Urothelium cell line (cell line): ENCODE data around the gene PSMD14.
"Not testable (repeated sequence)": the region's sequence is repeated elsewhere in the genome, so short reads cannot be mapped to it uniquely, and the experiment has no call there.

Experiments
- DNase-seq: peaks from one replicate; pipeline ENCODE4 v3.0.0; 2011; ENCODE audit warnings: low spot score, mixed read lengths
- FAIRE-seq: peaks from 2 replicates; lab custom pipeline; 2011; peaks lifted over from hg19 to GRCh38; lab: Jason Lieb, UNC

PSMD14 gene

GRCh38 chr2:161308178-161308955, at the start of gene PSMD14:
PSMD14 (plus strand) TSS chr2:161308425; CDS start chr2:161318826, 10,401 bp downstream.
- no peak for FAIRE-seq
- peak; percentile 93 for DNase-seq

- no peak for DNase-seq
- no peak for FAIRE-seq
Measured at GRCh38 chr2:161265874-161266273, 42.4 kb upstream of the PSMD14 start.

GRCh38 chr2:161269111-161269510, 39.1 kb upstream of the PSMD14 start:
- no peak for FAIRE-seq
- no peak for DNase-seq

GRCh38 chr2:161273038-161273760, 35.0 kb upstream of the PSMD14 start:
- peak; percentile 10 for DNase-seq
- no peak for FAIRE-seq

GRCh38 chr2:161278564-161279229, 29.5 kb upstream of the PSMD14 start:
- DNase-seq, FAIRE-seq: not testable (repeated sequence)

GRCh38 chr2:161279230-161279815, 28.9 kb upstream of the PSMD14 start:
- not testable (repeated sequence) for DNase-seq, FAIRE-seq

GRCh38 chr2:161280906-161281323, 27.3 kb upstream of the PSMD14 start:
- not testable (repeated sequence) for DNase-seq, FAIRE-seq

GRCh38 chr2:161281615-161282310, 26.5 kb upstream of the PSMD14 start:
- not testable (repeated sequence) for DNase-seq, FAIRE-seq

GRCh38 chr2:161282311-161282644, 25.9 kb upstream of the PSMD14 start:
- DNase-seq = not testable (repeated sequence)

GRCh38 chr2:161283926-161284325, 24.3 kb upstream of the PSMD14 start:
- DNase-seq = no peak
- no peak for FAIRE-seq

More at GRCh38 chr2:161282311-161282644, 25.9 kb upstream of the PSMD14 start:
- not testable (repeated sequence) for FAIRE-seq

- DNase-seq (no peak), FAIRE-seq (no peak)
Measured at GRCh38 chr2:161303535-161304050, 4.6 kb upstream of the PSMD14 start.

- FAIRE-seq (no peak), DNase-seq (no peak)
Measured at GRCh38 chr2:161306919-161307318, 1.3 kb upstream of the PSMD14 start.

GRCh38 chr2:161307676-161308075, 549 bp upstream of the PSMD14 start:
- DNase-seq (no peak), FAIRE-seq (no peak)

GRCh38 chr2:161312996-161313395, 4.8 kb downstream of the PSMD14 start:
- FAIRE-seq (no peak), DNase-seq (no peak)

GRCh38 chr2:161315380-161315779, 7.2 kb downstream of the PSMD14 start:
- DNase-seq (no peak), FAIRE-seq (no peak)

- no peak for DNase-seq
- FAIRE-seq = no peak
Measured at GRCh38 chr2:161316701-161317100, 8.5 kb downstream of the PSMD14 start.

- no peak for FAIRE-seq
- no peak for DNase-seq
Measured at GRCh38 chr2:161321944-161322648, 13.9 kb downstream of the PSMD14 start.

GRCh38 chr2:161324876-161325275, 16.7 kb downstream of the PSMD14 start:
- FAIRE-seq = no peak
- DNase-seq = no peak

- DNase-seq (no peak), FAIRE-seq (no peak)
Measured at GRCh38 chr2:161327582-161327981, 19.4 kb downstream of the PSMD14 start.
